Neural progenitor cell (in vitro differentiated cells): ENCODE results near the gene DGLUCY. TPM values are rescaled to one million over a fixed set of nuclear protein-coding genes. Genes with fewer than 3 reads are reported as not detected.

Experiments
- DNase-seq: peaks from one replicate; pipeline ENCODE4 v3.0.0-alpha.2; 2016; ENCODE audit warnings: low spot score
- H2AFZ ChIP-seq: fragments of 200-600 bp; sonication (generic); replicated peaks from 2 replicates; pipeline ENCODE4 v1.6.1; 2016; ENCODE audit warnings: antibody characterized with exemption
- H3F3A ChIP-seq: fragments of 200-600 bp; sonication (generic); 2 replicates; pipeline ENCODE4 v1.6.1; 2016; ENCODE audit warnings: antibody characterized with exemption, low read depth
- H3K27ac ChIP-seq: fragments of 200-600 bp; sonication (generic); 2 replicates; pipeline ENCODE4 v1.5.1; 2016; ENCODE audit warnings: mild to moderate bottlenecking
- H3K27me3 ChIP-seq: fragments of 200-600 bp; sonication (generic); 2 replicates; pipeline ENCODE4 v1.6.1; 2016; ENCODE audit warnings: mild to moderate bottlenecking, moderate library complexity
- H3K36me3 ChIP-seq: fragments of 200-600 bp; sonication (generic); 2 replicates; pipeline ENCODE4 v1.5.1; 2016
- H3K4me1 ChIP-seq: fragments of 200-600 bp; sonication (generic); 2 replicates; pipeline ENCODE4 v1.6.1; 2016; ENCODE audit warnings: mixed run types
- H3K4me2 ChIP-seq: fragments of 200-600 bp; sonication (generic); 2 replicates; pipeline ENCODE4 v1.6.1; 2016
- H3K4me3 ChIP-seq: fragments of 200-600 bp; sonication (generic); 2 replicates; pipeline ENCODE4 v1.5.1; 2016
- H3K79me2 ChIP-seq: fragments of 200-600 bp; sonication (generic); 2 replicates; pipeline ENCODE4 v1.6.1; 2016; ENCODE audit warnings: low read depth
- H3K9ac ChIP-seq: fragments of 200-600 bp; sonication (generic); 2 replicates; pipeline ENCODE4 v1.6.1; 2016
- H3K9me3 ChIP-seq: fragments of 200-600 bp; sonication (generic); 2 replicates; pipeline ENCODE4 v1.5.1; 2016; ENCODE audit warnings: low read depth
- H4K20me1 ChIP-seq: fragments of 200-600 bp; sonication (generic); 2 replicates; pipeline ENCODE4 v1.6.1; 2016; ENCODE audit warnings: low read depth
- H3K27ac Mint-ChIP-seq: 3 replicates; pipeline ENCODE4 v1.8.0; 2021; ENCODE audit warnings: mixed read lengths
- H3K27me3 Mint-ChIP-seq: 2 replicates; pipeline ENCODE4 v1.8.0; 2022; ENCODE audit warnings: low read depth, mild to moderate bottlenecking, inconsistent platforms, moderate library complexity, mixed read lengths; ENCODE audit not compliant: insufficient read depth
- H3K36me3 Mint-ChIP-seq: 3 replicates; pipeline ENCODE4 v1.8.0; 2021; ENCODE audit warnings: mixed read lengths
- H3K4me1 Mint-ChIP-seq: 3 replicates; pipeline ENCODE4 v1.8.0; 2021; ENCODE audit warnings: mixed read lengths
- H3K4me3 Mint-ChIP-seq: 3 replicates; pipeline ENCODE4 v1.8.0; 2021; ENCODE audit warnings: mild to moderate bottlenecking, moderate library complexity, mixed read lengths
- H3K9me3 Mint-ChIP-seq: 3 replicates; pipeline ENCODE4 v1.8.0; 2020; ENCODE audit warnings: mixed read lengths
- CTCF ChIP-seq: fragments of 200-600 bp; sonication (generic); IDR thresholded peaks from 2 replicates; pipeline ENCODE4 v1.5.1; 2017; ENCODE audit warnings: antibody characterized with exemption, mild to moderate bottlenecking
- EZH2 ChIP-seq: fragments of 200-600 bp; sonication (generic); IDR thresholded peaks from 2 replicates; pipeline ENCODE4 v1.6.1; 2017; ENCODE audit warnings: antibody characterized with exemption, mild to moderate bottlenecking, moderate library complexity
- EZH2phosphoT487 ChIP-seq: fragments of 200-600 bp; sonication (generic); IDR thresholded peaks from 2 replicates; pipeline ENCODE4 v1.6.1; 2017; ENCODE audit warnings: antibody characterized with exemption
- total RNA-seq: library from RNA; depleted of rRNA; stranded (reverse); fragments of >200 nt; gene quantifications from 2 replicates; pipeline ENCODE4 v1.2.3, GENCODE V29; 2015; ENCODE audit warnings: low replicate concordance

DGLUCY gene
- total RNA-seq, 1 donor from 2014 or later, result 17.0 TPM

- Histone ChIP-seq H3K9ac (no peak overlapping the region), H3K4me3 (no peak overlapping the region), H3K79me2 (no peaks in the 10 kb centered on the region), H3K4me2 (no peak overlapping the region), H3K4me1 (no peaks in the 10 kb centered on the region), H3K27me3 (no peaks in the 10 kb centered on the region), H2AFZ (no peak overlapping the region), H3K36me3 (peaks cover under 1% of the 10 kb centered on the region), H3K27ac (no peak overlapping the region), H3F3A (no peaks in the 10 kb centered on the region), H4K20me1 (no peaks in the 10 kb centered on the region), H3K9me3 (no peaks in the 10 kb centered on the region)
- TF ChIP-seq EZH2phosphoT487 (no peak), EZH2 (no peak), CTCF (no peak)
- Mint-ChIP-seq H3K36me3 (peaks cover 19% of the 10 kb centered on the region), H3K27ac (no peak overlapping the region), H3K9me3 (no peaks in the 10 kb centered on the region), H3K4me1 (no peaks in the 10 kb centered on the region), H3K27me3 (peaks cover 3% of the 10 kb centered on the region), H3K4me3 (no peak overlapping the region)
- no peak for DNase-seq
Measured at GRCh38 chr14:91186515-91187066, 72.7 kb downstream of the DGLUCY start.

GRCh38 chr14:91187271-91187670, 73.4 kb downstream of the DGLUCY start:
- peaks cover 22% of the 10 kb centered on the region for H3K36me3 Mint-ChIP-seq
- DNase-seq, result no peak
- Histone ChIP-seq H3K4me3 (no peak overlapping the region), H3K9me3 (no peaks in the 10 kb centered on the region), H3K4me2 (no peak overlapping the region), H3K79me2 (no peaks in the 10 kb centered on the region), H2AFZ (no peak overlapping the region), H3K4me1 (no peaks in the 10 kb centered on the region), H4K20me1 (no peaks in the 10 kb centered on the region), H3K27ac (no peak overlapping the region), H3K36me3 (no peaks in the 10 kb centered on the region), H3K27me3 (no peaks in the 10 kb centered on the region), H3K9ac (no peak overlapping the region), H3F3A (no peaks in the 10 kb centered on the region)
- H3K4me3 Mint-ChIP-seq, result no peak overlapping the region
- peaks cover 3% of the 10 kb centered on the region for H3K27me3 Mint-ChIP-seq
- H3K27ac Mint-ChIP-seq, result no peak overlapping the region
- TF ChIP-seq CTCF (no peak), EZH2phosphoT487 (no peak), EZH2 (no peak)
- no peaks in the 10 kb centered on the region for H3K4me1 Mint-ChIP-seq
- no peaks in the 10 kb centered on the region for H3K9me3 Mint-ChIP-seq

- peak overlapping the region; percentile 38 for H3K4me3 Mint-ChIP-seq
- Histone ChIP-seq H2AFZ (no peak overlapping the region), H3K4me3 (no peak overlapping the region), H3K27me3 (no peaks in the 10 kb centered on the region), H3F3A (no peaks in the 10 kb centered on the region), H3K9ac (no peak overlapping the region), H3K4me1 (no peaks in the 10 kb centered on the region), H4K20me1 (no peaks in the 10 kb centered on the region), H3K9me3 (no peaks in the 10 kb centered on the region), H3K27ac (no peak overlapping the region), H3K36me3 (no peaks in the 10 kb centered on the region), H3K4me2 (no peak overlapping the region), H3K79me2 (no peaks in the 10 kb centered on the region)
- peak overlapping the region; percentile 26 for H3K27ac Mint-ChIP-seq
- no peaks in the 10 kb centered on the region for H3K9me3 Mint-ChIP-seq
- no peak for DNase-seq
- no peak for TF ChIP-seq EZH2phosphoT487
- TF ChIP-seq CTCF, result no peak
- no peak for TF ChIP-seq EZH2
- peaks cover 21% of the 10 kb centered on the region for H3K36me3 Mint-ChIP-seq
- peaks cover 3% of the 10 kb centered on the region for H3K27me3 Mint-ChIP-seq
- no peaks in the 10 kb centered on the region for H3K4me1 Mint-ChIP-seq
Measured at GRCh38 chr14:91190853-91191252, 77.0 kb downstream of the DGLUCY start.
